Neural cell (in vitro differentiated cells): ENCODE measurements around the gene ADARB2. TPM values are rescaled to one million over a fixed set of nuclear protein-coding genes. Genes with fewer than 3 reads are reported as not detected.

Source experiments
- H2AFZ ChIP-seq: fragments of 200-600, 300-800 bp; sonication (generic), shearing (Covaris generic); 2 replicates; pipeline ENCODE4 v1.6.0; 2014; ENCODE audit warnings: low read depth, mild to moderate bottlenecking, antibody characterized with exemption, low read length, moderate library complexity
- H3F3A ChIP-seq: fragments of 200-600 bp; shearing (Covaris generic); 2 replicates; pipeline ENCODE4 v1.6.1; 2016; ENCODE audit warnings: mild to moderate bottlenecking, moderate library complexity, mixed read lengths, antibody characterized with exemption, low read length; ENCODE audit not compliant: insufficient read depth, poor library complexity, severe bottlenecking
- H3K27ac ChIP-seq: fragments of 200-600, 300-800 bp; sonication (generic), shearing (Covaris generic); 2 replicates; pipeline ENCODE4 v1.5.1; 2014; ENCODE audit warnings: mild to moderate bottlenecking, low read length, moderate library complexity
- H3K27me3 ChIP-seq: fragments of 300-800, 200-600 bp; sonication (generic), shearing (Covaris generic); 2 replicates; pipeline ENCODE4 v1.6.0; 2014; ENCODE audit warnings: mild to moderate bottlenecking, low read depth, low read length, moderate library complexity; ENCODE audit not compliant: insufficient read depth
- H3K36me3 ChIP-seq: fragments of 300-800, 200-600 bp; sonication (generic), shearing (Covaris generic); 2 replicates; pipeline ENCODE4 v1.5.1; 2014; ENCODE audit warnings: mild to moderate bottlenecking, antibody characterized with exemption, low read length, moderate library complexity; ENCODE audit not compliant: insufficient read depth
- H3K4me2 ChIP-seq: fragments of 300-800, 200-600 bp; sonication (generic), shearing (Covaris generic); 2 replicates; pipeline ENCODE4 v1.6.0; 2014; ENCODE audit warnings: mild to moderate bottlenecking, low read length
- H3K4me3 ChIP-seq: fragments of 300-800, 200-600 bp; sonication (generic), shearing (Covaris generic); 2 replicates; pipeline ENCODE4 v1.5.1; 2014; ENCODE audit warnings: mild to moderate bottlenecking, low read length, moderate library complexity
- H3K79me2 ChIP-seq: fragments of 200-600 bp; shearing (Covaris generic); replicated peaks from 2 replicates; pipeline ENCODE4 v1.6.0; 2014; ENCODE audit warnings: mild to moderate bottlenecking, low read length, moderate library complexity; ENCODE audit not compliant: insufficient read depth
- H3K9ac ChIP-seq: fragments of 300-800, 200-600 bp; sonication (generic), shearing (Covaris generic); 2 replicates; pipeline ENCODE4 v1.6.1; 2016; ENCODE audit warnings: mild to moderate bottlenecking, low read length, mixed read lengths
- H3K9me2 ChIP-seq: fragments of 200-600 bp; shearing (Covaris generic); 2 replicates; pipeline ENCODE4 v1.6.1; 2016; ENCODE audit warnings: mild to moderate bottlenecking, low read length, mixed read lengths; ENCODE audit not compliant: insufficient read depth
- H3K9me3 ChIP-seq: fragments of 200-600, 300-800 bp; sonication (generic), shearing (Covaris generic); 2 replicates; pipeline ENCODE4 v1.6.1; 2016; ENCODE audit warnings: mild to moderate bottlenecking, mixed run types, low read length, moderate library complexity, mixed read lengths
- H4K20me1 ChIP-seq: fragments of 200-600 bp; shearing (Covaris generic); 2 replicates; pipeline ENCODE4 v1.6.1; 2016; ENCODE audit warnings: mild to moderate bottlenecking, mixed run types; ENCODE audit not compliant: insufficient read depth
- CTCF ChIP-seq: fragments of 450-650 bp; IDR thresholded peaks from 2 replicates; pipeline ENCODE4 v1.5.1; 2014; ENCODE audit warnings: antibody characterized with exemption, mild to moderate bottlenecking, moderate library complexity; ENCODE audit not compliant: poor library complexity, severe bottlenecking
- EP300 ChIP-seq: fragments of 450-650 bp; conservative IDR thresholded peaks from 2 replicates; pipeline ENCODE4 v1.6.1; 2014; ENCODE audit warnings: antibody characterized with exemption, mild to moderate bottlenecking, moderate library complexity; ENCODE audit not compliant: poor library complexity, severe bottlenecking
- EZH2 ChIP-seq: fragments of 200-600, 300-800 bp; shearing (Covaris generic), sonication (generic); IDR thresholded peaks from 2 replicates; pipeline ENCODE4 v1.6.1; 2014; ENCODE audit warnings: antibody characterized with exemption, low read length, borderline replicate concordance, mild to moderate bottlenecking; ENCODE audit not compliant: insufficient read depth, poor library complexity, severe bottlenecking
- POLR2AphosphoS5 ChIP-seq: IDR thresholded peaks from 2 replicates; pipeline ENCODE4 v1.6.1; 2012
- REST ChIP-seq: IDR thresholded peaks from 2 replicates; pipeline ENCODE4 v1.6.1; 2012; ENCODE audit warnings: borderline replicate concordance
- TAF1 ChIP-seq: IDR thresholded peaks from 2 replicates; pipeline ENCODE4 v1.6.1; 2012; ENCODE audit warnings: low read depth
- polyA plus RNA-seq: library from polyadenylated mRNA; depleted of rRNA; stranded (reverse); fragments of >200 nt; gene quantifications from 2 replicates; pipeline ENCODE4 v1.2.3, GENCODE V29; 2014

The ADARB2 gene
- polyA plus RNA-seq, 1 donor from 2014 or later, result 3.6 TPM

GRCh38 chr10:1316121-1316808 is 421.1 kb downstream of the ADARB2 start:
- H2AFZ ChIP-seq, result no peak overlapping the region
- no peak overlapping the region for H3K27ac ChIP-seq
- no peaks in the 10 kb centered on the region for H3K27me3 ChIP-seq
- no peaks in the 10 kb centered on the region for H3F3A ChIP-seq
- TF ChIP-seq EP300, result no peak
- no peaks in the 10 kb centered on the region for H3K9me2 ChIP-seq
- no peaks in the 10 kb centered on the region for H3K9me3 ChIP-seq
- no peaks in the 10 kb centered on the region for H4K20me1 ChIP-seq
- H3K79me2 ChIP-seq, result no peaks in the 10 kb centered on the region
- no peak overlapping the region for H3K4me2 ChIP-seq
- H3K9ac ChIP-seq, result no peak overlapping the region
- no peak overlapping the region for H3K4me3 ChIP-seq
- no peaks in the 10 kb centered on the region for H3K36me3 ChIP-seq

- Histone ChIP-seq H3K36me3 (no peaks in the 10 kb centered on the region), H3K27me3 (no peaks in the 10 kb centered on the region), H3K4me2 (no peak overlapping the region), H2AFZ (no peak overlapping the region), H3K9ac (no peak overlapping the region), H3K27ac (no peak overlapping the region), H3K9me2 (no peaks in the 10 kb centered on the region), H3K79me2 (no peaks in the 10 kb centered on the region), H3K9me3 (no peaks in the 10 kb centered on the region), H3F3A (no peaks in the 10 kb centered on the region), H4K20me1 (no peaks in the 10 kb centered on the region), H3K4me3 (no peak overlapping the region)
- TF ChIP-seq POLR2AphosphoS5 (no peak), CTCF (no peak), EZH2 (no peak)
These were observed 422.1 kb downstream of the ADARB2 start for GRCh38 chr10:1315178-1315577.

GRCh38 chr10:1311726-1312125 is 425.6 kb downstream of the ADARB2 start:
- Histone ChIP-seq H3K9me2 (no peaks in the 10 kb centered on the region), H3K36me3 (no peaks in the 10 kb centered on the region), H4K20me1 (no peaks in the 10 kb centered on the region), H3K27me3 (no peaks in the 10 kb centered on the region), H3K27ac (no peak overlapping the region), H3K4me2 (no peak overlapping the region), H3K79me2 (no peaks in the 10 kb centered on the region), H3F3A (no peaks in the 10 kb centered on the region), H3K9me3 (no peaks in the 10 kb centered on the region), H2AFZ (no peak overlapping the region), H3K9ac (no peak overlapping the region), H3K4me3 (no peak overlapping the region)
- no peak for TF ChIP-seq CTCF
- no peak for TF ChIP-seq TAF1
- no peak for TF ChIP-seq REST
- TF ChIP-seq EP300, result no peak
